Stomach (tissue), 9 donors: Measurements from ENCODE around the gene C4BPA. TPM values are rescaled to one million over a fixed set of nuclear protein-coding genes. Genes with fewer than 3 reads are reported as not detected.

Source experiments
- DNase-seq, 2 donors: peaks; one replicate each; pipeline versions ENCODE4 v3.0.0 to v3.0.0-alpha.2; 2013 to 2019
- H3K27ac ChIP-seq, 5 donors: fragments of 200-600 bp in 4 of 5; sonication (generic) in 4 of 5; one replicate each; pipeline ENCODE4 v1.5.1; 2013 to 2019; ENCODE audit warnings: mild to moderate bottlenecking in 1 of 5, moderate library complexity in 1 of 5
- H3K27me3 ChIP-seq, 3 donors: fragments of 200-600 bp; sonication (generic); one replicate each; pipeline ENCODE4 v1.5.1; 2017 to 2019; ENCODE audit warnings: mixed run types in 1 of 3
- H3K36me3 ChIP-seq, 4 donors: fragments of 200-600 bp; sonication (generic); 1 replicate in 3 of 4; 2 replicates in 1 of 4; pipeline ENCODE4 v1.5.1; 2016 to 2019
- H3K4me1 ChIP-seq, 4 donors: fragments of 200-600 bp; sonication (generic); one replicate each; pipeline ENCODE4 v1.5.1; 2016 to 2019
- H3K4me3 ChIP-seq, 4 donors: fragments of 200-600 bp; sonication (generic) in 3 of 4; one replicate each; pipeline ENCODE4 v1.5.1; 2016 to 2019; ENCODE audit warnings: mild to moderate bottlenecking in 1 of 4
- H3K9me3 ChIP-seq, 4 donors: fragments of 200-600 bp; sonication (generic); one replicate each; pipeline ENCODE4 v1.5.1; 2016 to 2019
- EP300 ChIP-seq: sonication (generic); formaldehyde crosslinking; IDR thresholded peaks from one replicate; pipeline ENCODE4 v1.6.1; 2017; ENCODE audit warnings: antibody characterized with exemption
- POLR2A ChIP-seq, 4 donors: fragments of 450-650 bp; IDR thresholded peaks; one replicate each; pipeline ENCODE4 v1.6.1; 2016; ENCODE audit warnings: antibody characterized with exemption in 4 of 4, control low read depth in 2 of 4, mild to moderate bottlenecking in 1 of 4, moderate library complexity in 1 of 4
- POLR2AphosphoS5 ChIP-seq, 3 donors: sonication (generic); formaldehyde crosslinking; IDR thresholded peaks; one replicate each; pipeline ENCODE4 v1.6.1; 2016; ENCODE audit warnings: antibody characterized with exemption in 3 of 3
- WGBS, 5 donors: extraction: QIAGEN DNeasy Blood & Tissue Kit in 3 of 5; methylation state at CpG; one replicate each; pipeline versions ENCODE4 v1.1.5 to v1.1.7; 2013 to 2018; 5-methylcytosine and 5-hydroxymethylcytosine counted together
- intact Hi-C: fragments of 100-400 bp; cut with DNase I; formaldehyde crosslinking; loops from one replicate; pipeline ENCODE4 v1.15.1; 2023; ENCODE audit warnings: low total_unique reads
- polyA plus RNA-seq, 3 donors: library from polyadenylated mRNA; stranded (reverse); fragments of 200-250 nt; gene quantifications; one replicate each; pipeline ENCODE4 v1.2.3, GENCODE V29; 2013
- total RNA-seq, 5 donors: library from RNA; depleted of rRNA; stranded (reverse); fragments of >200 nt; gene quantifications; one replicate each; pipeline versions ENCODE4 v1.1.0 to v1.2.3, GENCODE V29; 2014 to 2016
- TF ChIP-seq, protein P1 (sequence below), 7 experiments: fragments of 450-650 bp in 4 of 7; fragments of 200-600 bp in 3 of 7; sonication (generic) in 3 of 7; IDR thresholded peaks; one replicate each; pipeline ENCODE4 v1.5.1; 2016 to 2019; ENCODE audit warnings: antibody characterized with exemption in 7 of 7, control low read depth in 2 of 7, mild to moderate bottlenecking in 1 of 7
- donor health status: healthy with polysubstance abuse.
- donor health status: Bipolar disorder and iron deficiency.
- donor health status: healthy.

C4BPA gene
- total and polyA plus RNA-seq, 8 donors, result 1.2 to 24.6 (median 2.5) TPM; not detected in 5

DNA sequence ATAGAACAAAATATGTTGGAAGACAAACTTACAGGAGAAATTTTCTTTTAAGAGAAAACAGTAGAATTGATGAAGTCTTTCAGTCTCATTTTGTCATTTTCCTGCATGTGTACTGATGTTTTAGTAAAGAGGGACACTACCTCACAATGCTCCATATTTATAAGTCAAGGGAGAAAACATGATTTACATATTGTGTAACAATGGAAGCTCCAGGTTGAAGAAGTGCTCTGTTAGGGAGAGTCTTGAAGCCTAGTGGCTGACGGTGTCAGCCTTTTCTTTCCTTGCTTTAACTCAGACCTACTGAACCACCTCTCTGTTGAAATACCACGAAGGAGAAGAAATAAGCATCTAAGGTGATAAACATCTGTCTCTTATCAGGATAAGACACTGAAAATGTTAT, 75.0 kb downstream of the C4BPA start:
- intact Hi-C loops, result no loop called here
- no peaks in the 10 kb centered on the region for H3K9me3 ChIP-seq
- no peaks in the 10 kb centered on the region for H3K36me3 ChIP-seq
- DNase-seq, result no peak
- H3K4me1 ChIP-seq, result no peaks in the 10 kb centered on the region
- no peaks in the 10 kb centered on the region for H3K27me3 ChIP-seq
- WGBS, 5 donors, result 70 to 83% (median 73%) methylated on average over 2 of the region's 2 CpGs
- TF ChIP-seq POLR2A (IDR thresholded peaks at IDR 0.05) (no peak), EP300 (no peak), POLR2AphosphoS5 (IDR thresholded peaks at IDR 0.05) (no peak)
- TF ChIP-seq, protein P1, sequence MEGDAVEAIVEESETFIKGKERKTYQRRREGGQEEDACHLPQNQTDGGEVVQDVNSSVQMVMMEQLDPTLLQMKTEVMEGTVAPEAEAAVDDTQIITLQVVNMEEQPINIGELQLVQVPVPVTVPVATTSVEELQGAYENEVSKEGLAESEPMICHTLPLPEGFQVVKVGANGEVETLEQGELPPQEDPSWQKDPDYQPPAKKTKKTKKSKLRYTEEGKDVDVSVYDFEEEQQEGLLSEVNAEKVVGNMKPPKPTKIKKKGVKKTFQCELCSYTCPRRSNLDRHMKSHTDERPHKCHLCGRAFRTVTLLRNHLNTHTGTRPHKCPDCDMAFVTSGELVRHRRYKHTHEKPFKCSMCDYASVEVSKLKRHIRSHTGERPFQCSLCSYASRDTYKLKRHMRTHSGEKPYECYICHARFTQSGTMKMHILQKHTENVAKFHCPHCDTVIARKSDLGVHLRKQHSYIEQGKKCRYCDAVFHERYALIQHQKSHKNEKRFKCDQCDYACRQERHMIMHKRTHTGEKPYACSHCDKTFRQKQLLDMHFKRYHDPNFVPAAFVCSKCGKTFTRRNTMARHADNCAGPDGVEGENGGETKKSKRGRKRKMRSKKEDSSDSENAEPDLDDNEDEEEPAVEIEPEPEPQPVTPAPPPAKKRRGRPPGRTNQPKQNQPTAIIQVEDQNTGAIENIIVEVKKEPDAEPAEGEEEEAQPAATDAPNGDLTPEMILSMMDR (IDR thresholded peaks at IDR 0.05), result no peak
- no peak overlapping the region for H3K27ac ChIP-seq
- H3K4me3 ChIP-seq, result no peak overlapping the region

DNA sequence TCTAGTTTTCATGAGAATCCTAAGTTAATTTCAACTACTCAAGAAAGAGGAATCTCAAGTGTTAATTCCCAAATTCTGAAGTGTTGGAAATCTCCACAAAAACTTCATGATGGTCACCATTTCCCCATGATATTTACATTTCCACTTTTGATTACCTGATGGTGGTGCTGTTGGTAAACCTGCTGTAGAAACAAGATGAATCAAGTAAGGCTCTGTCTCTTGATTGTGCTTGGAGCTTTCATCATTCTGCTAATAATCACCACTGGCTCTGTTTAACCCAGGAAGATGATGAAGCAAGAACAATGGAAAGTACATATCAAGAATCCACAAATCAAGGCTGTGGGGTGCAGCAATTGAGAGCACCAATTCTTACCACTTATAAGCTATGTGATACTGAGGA, 77.8 kb downstream of the C4BPA start:
- intact Hi-C loops, result no loop called here
- Histone ChIP-seq H3K27me3 (no peaks in the 10 kb centered on the region), H3K9me3 (no peaks in the 10 kb centered on the region), H3K36me3 (no peaks in the 10 kb centered on the region), H3K4me3 (no peak overlapping the region), H3K4me1 (no peaks in the 10 kb centered on the region), H3K27ac (no peak overlapping the region)
- no peak for DNase-seq
- TF ChIP-seq POLR2AphosphoS5 (IDR thresholded peaks at IDR 0.05) (no peak), POLR2A (IDR thresholded peaks at IDR 0.05) (no peak), EP300 (no peak)
- TF ChIP-seq, protein P1 (IDR thresholded peaks at IDR 0.05), result no peak

DNA sequence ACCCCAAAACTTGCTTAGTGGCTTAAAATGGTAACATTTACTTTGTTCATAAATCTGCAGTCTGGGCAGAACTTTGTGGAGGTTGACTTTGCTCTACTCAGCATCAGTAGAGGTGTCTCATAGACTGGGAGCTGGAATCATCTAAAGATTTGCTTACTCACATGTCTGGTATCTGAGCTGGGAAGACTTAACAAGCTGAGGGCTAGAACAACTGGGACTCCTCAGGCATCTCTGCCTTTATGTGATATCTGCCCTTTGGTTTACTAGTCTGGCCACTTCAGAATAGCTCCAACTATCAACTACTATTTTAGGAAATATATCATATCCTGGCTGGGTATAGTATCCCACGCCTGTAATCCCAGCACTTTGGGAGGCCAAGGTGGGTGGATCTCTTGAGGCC, 82.5 kb downstream of the C4BPA start:
- TF ChIP-seq, protein P1 (IDR thresholded peaks at IDR 0.05), result no peak
- TF ChIP-seq EP300 (no peak), POLR2AphosphoS5 (IDR thresholded peaks at IDR 0.05) (no peak), POLR2A (IDR thresholded peaks at IDR 0.05) (no peak)
- WGBS, 5 donors, result 75 to 100% (median 97%) methylated on average over 1 of the region's 1 CpG
- Histone ChIP-seq H3K27me3 (no peaks in the 10 kb centered on the region), H3K4me3 (no peak overlapping the region), H3K4me1 (no peaks in the 10 kb centered on the region), H3K9me3 (no peaks in the 10 kb centered on the region), H3K27ac (no peak overlapping the region), H3K36me3 (no peaks in the 10 kb centered on the region)
- DNase-seq, result no peak
- intact Hi-C loops, result no loop called here

DNA sequence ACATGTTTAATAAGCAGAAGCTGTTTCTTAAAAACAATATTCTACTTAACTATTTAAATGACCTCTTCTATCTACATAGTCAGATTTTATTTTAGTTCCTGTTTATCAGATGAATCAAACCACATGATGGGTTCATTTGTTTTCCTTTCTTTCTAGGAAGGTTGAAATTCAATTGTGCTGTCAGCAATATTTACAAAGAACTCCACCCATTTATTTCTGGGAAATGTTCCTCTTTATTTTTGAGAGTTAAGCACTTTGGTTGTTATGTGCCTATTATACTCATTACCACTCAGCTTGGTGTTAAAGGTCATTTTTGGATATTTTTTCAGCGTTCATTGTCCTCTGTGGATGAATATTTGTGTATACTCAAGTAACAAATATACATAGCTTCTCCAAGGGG, 84.9 kb downstream of the C4BPA start:
- WGBS, 5 donors, result 15 to 40% (median 24%) methylated on average over 1 of the region's 1 CpG
- Histone ChIP-seq H3K4me1 (no peaks in the 10 kb centered on the region), H3K27ac (peak overlapping the region in 1 of 5 donors; percentile 1), H3K27me3 (no peaks in the 10 kb centered on the region), H3K9me3 (no peaks in the 10 kb centered on the region), H3K4me3 (no peak overlapping the region), H3K36me3 (no peaks in the 10 kb centered on the region)
- no peak for TF ChIP-seq POLR2A (IDR thresholded peaks at IDR 0.05)
- no peak for TF ChIP-seq EP300
- no peak for TF ChIP-seq POLR2AphosphoS5 (IDR thresholded peaks at IDR 0.05)
- TF ChIP-seq, protein P1 (IDR thresholded peaks at IDR 0.05), result no peak
- intact Hi-C loops, result no loop called here
- DNase-seq, result peak in 1 of 2 donors; percentile 4
